Stomach (tissue), 4 donors: ENCODE results near the gene RGMB.

Experiments
- CTCF ChIP-seq, 7 experiments: fragments of 450-650 bp in 4 of 7; fragments of 200-600 bp in 3 of 7; sonication (generic) in 3 of 7; IDR thresholded peaks; one replicate each; pipeline ENCODE4 v1.5.1; 2016 to 2019; ENCODE audit warnings: antibody characterized with exemption in 7 of 7, control low read depth in 2 of 7, mild to moderate bottlenecking in 1 of 7
- EP300 ChIP-seq: sonication (generic); formaldehyde crosslinking; IDR thresholded peaks from one replicate; pipeline ENCODE4 v1.6.1; 2017; ENCODE audit warnings: antibody characterized with exemption
- POLR2A ChIP-seq, 4 donors: fragments of 450-650 bp; IDR thresholded peaks; one replicate each; pipeline ENCODE4 v1.6.1; 2016; ENCODE audit warnings: antibody characterized with exemption in 4 of 4, control low read depth in 2 of 4, mild to moderate bottlenecking in 1 of 4, moderate library complexity in 1 of 4
- POLR2AphosphoS5 ChIP-seq, 3 donors: sonication (generic); formaldehyde crosslinking; IDR thresholded peaks; one replicate each; pipeline ENCODE4 v1.6.1; 2016; ENCODE audit warnings: antibody characterized with exemption in 3 of 3

DNA sequence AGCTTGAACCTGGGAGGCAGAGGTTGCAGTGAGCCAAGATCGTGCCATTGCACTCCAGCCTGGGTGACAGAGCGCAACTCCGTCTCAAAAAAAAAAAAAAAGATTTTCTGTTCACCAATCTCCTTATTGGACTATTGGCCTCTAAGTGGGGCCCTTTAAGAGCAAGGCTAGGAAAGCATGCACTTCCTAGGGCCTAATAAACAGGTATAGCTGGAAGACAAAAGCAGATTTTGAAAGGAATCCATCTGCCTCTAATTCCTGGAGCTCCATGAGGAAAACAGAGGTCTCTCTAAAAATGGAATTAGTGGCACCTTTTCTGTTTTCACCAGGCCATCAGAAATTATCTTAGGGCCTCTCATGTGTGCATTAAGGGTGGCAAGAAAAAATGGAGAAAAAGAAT is 70.0 kb downstream of the RGMB start:
- TF ChIP-seq CTCF (IDR thresholded peaks at IDR 0.05), result no peak
- TF ChIP-seq POLR2A (IDR thresholded peaks at IDR 0.05), result no peak
- no peak for TF ChIP-seq POLR2AphosphoS5 (IDR thresholded peaks at IDR 0.05)
- TF ChIP-seq EP300, result no peak
